GM21423 (cell line): ENCODE measurements around the gene RPS6KA2.

Source experiments
- ATAC-seq: cut with Tn5 transposase; IDR thresholded peaks from one replicate; pipeline ENCODE4 v1.9.1; 2021; ENCODE audit warnings: mild to moderate bottlenecking, moderate library complexity; ENCODE audit not compliant: unreplicated experiment

The RPS6KA2 gene

GRCh38 chr6:166656230-166657151 is 29.4 kb upstream of the RPS6KA2 start:
- no peak for ATAC-seq

- ATAC-seq, result no peak
These were observed 28.7 kb upstream of the RPS6KA2 start for GRCh38 chr6:166655713-166656229.

GRCh38 chr6:166655251-166655650 is 28.2 kb upstream of the RPS6KA2 start:
- no peak for ATAC-seq

GRCh38 chr6:166654573-166654972 is 27.5 kb upstream of the RPS6KA2 start:
- no peak for ATAC-seq

- no peak for ATAC-seq
These were observed 26.5 kb upstream of the RPS6KA2 start for GRCh38 chr6:166653639-166653941.

- ATAC-seq, result no peak
These were observed 24.1 kb upstream of the RPS6KA2 start for GRCh38 chr6:166650824-166651807.

GRCh38 chr6:166650047-166650446 is 23.0 kb upstream of the RPS6KA2 start:
- ATAC-seq, result no peak

GRCh38 chr6:166648846-166649245 is 21.8 kb upstream of the RPS6KA2 start:
- no peak for ATAC-seq

- ATAC-seq, result no peak
These were observed 20.8 kb upstream of the RPS6KA2 start for GRCh38 chr6:166647896-166648295.

GRCh38 chr6:166646716-166647115 is 19.7 kb upstream of the RPS6KA2 start:
- no peak for ATAC-seq

- ATAC-seq, result no peak
These were observed 18.8 kb upstream of the RPS6KA2 start for GRCh38 chr6:166645896-166646295.

- no peak for ATAC-seq
These were observed 17.6 kb upstream of the RPS6KA2 start for GRCh38 chr6:166644681-166645080.

- ATAC-seq, result no peak
These were observed 17.0 kb upstream of the RPS6KA2 start for GRCh38 chr6:166643891-166644590.

- no peak for ATAC-seq
These were observed 15.6 kb upstream of the RPS6KA2 start for GRCh38 chr6:166642646-166643045.

GRCh38 chr6:166640342-166641043 is 13.4 kb upstream of the RPS6KA2 start:
- no peak for ATAC-seq

- ATAC-seq, result no peak
These were observed 12.9 kb upstream of the RPS6KA2 start for GRCh38 chr6:166639921-166640320.

- ATAC-seq, result no peak
These were observed 11.5 kb upstream of the RPS6KA2 start for GRCh38 chr6:166638573-166638964.

GRCh38 chr6:166637812-166638572 is 10.9 kb upstream of the RPS6KA2 start:
- no peak for ATAC-seq

- no peak for ATAC-seq
These were observed 9.9 kb upstream of the RPS6KA2 start for GRCh38 chr6:166636934-166637333.
